Fibroblast of lung (primary cell): ENCODE results near the gene VPS37D. TPM values are rescaled to one million over a fixed set of nuclear protein-coding genes. Genes with fewer than 3 reads are reported as not detected.

ENCODE experiments used
- DNase-seq, 2 donors: peaks; one replicate each; pipeline versions ENCODE4 v3.0.0 to v3.0.0-alpha.2; 2010; ENCODE audit warnings: low read depth in 2 of 2
- H2AFZ ChIP-seq: 2 replicates; pipeline ENCODE4 v1.5.1; 2012; ENCODE audit warnings: low read length, control low read depth, inconsistent platforms
- H3K27ac ChIP-seq: 2 replicates; pipeline ENCODE4 v1.5.1; 2011; ENCODE audit warnings: low read length, control low read depth; ENCODE audit not compliant: insufficient read depth
- H3K27me3 ChIP-seq: 2 replicates; pipeline ENCODE4 v1.5.1; 2011; ENCODE audit warnings: mild to moderate bottlenecking, low read length; ENCODE audit not compliant: control insufficient read depth, insufficient read depth
- H3K36me3 ChIP-seq: 2 replicates; pipeline ENCODE4 v1.5.1; 2011; ENCODE audit warnings: low read length; ENCODE audit not compliant: control insufficient read depth, insufficient read depth
- H3K4me1 ChIP-seq: 2 replicates; pipeline ENCODE4 v1.5.1; 2011; ENCODE audit warnings: low read length; ENCODE audit not compliant: control insufficient read depth, insufficient read depth; ENCODE audit errors: extremely low read depth
- H3K4me2 ChIP-seq: 2 replicates; pipeline ENCODE4 v1.5.1; 2011; ENCODE audit warnings: low read length, control low read depth; ENCODE audit not compliant: insufficient read depth; ENCODE audit errors: extremely low read depth
- H3K4me3 ChIP-seq, 4 experiments: fragments of 200-600 bp in 1 of 4; sonication (generic) in 1 of 4; replicated peaks in 1 of 4; 2 replicates each; pipeline ENCODE4 v1.5.1; 2011 to 2016; ENCODE audit warnings: low read length in 4 of 4, low read depth in 3 of 4, mild to moderate bottlenecking in 3 of 4, control low read depth in 2 of 4, inconsistent platforms in 1 of 4, mixed read lengths in 1 of 4; ENCODE audit not compliant: insufficient read depth in 1 of 4; ENCODE audit errors: control extremely low read depth in 1 of 4
- H3K79me2 ChIP-seq: 2 replicates; pipeline ENCODE4 v1.5.1; 2012; ENCODE audit warnings: mild to moderate bottlenecking, low read length, inconsistent platforms; ENCODE audit not compliant: control insufficient read depth, insufficient read depth
- H3K9ac ChIP-seq: 2 replicates; pipeline ENCODE4 v1.5.1; 2011; ENCODE audit warnings: mild to moderate bottlenecking, low read length, control low read depth; ENCODE audit not compliant: insufficient read depth
- H3K9me3 ChIP-seq: 2 replicates; pipeline ENCODE4 v1.5.1; 2012; ENCODE audit warnings: low read depth, low read length; ENCODE audit not compliant: control insufficient read depth, insufficient read depth
- H4K20me1 ChIP-seq: 2 replicates; pipeline ENCODE4 v1.5.1; 2011; ENCODE audit warnings: low read length; ENCODE audit not compliant: control insufficient read depth, insufficient read depth; ENCODE audit errors: extremely low read depth
- EZH2 ChIP-seq: IDR thresholded peaks from 2 replicates; pipeline ENCODE4 v1.5.1; 2012; ENCODE audit warnings: low read length, control low read depth, mild to moderate bottlenecking; ENCODE audit errors: missing control alignments
- polyA plus RNA-seq, 2 donors: library from polyadenylated mRNA; depleted of rRNA in 1 of 2; stranded (reverse) in 1 of 2; unstranded in 1 of 2; fragments of >200 nt; gene quantifications; 2 replicates each; pipeline ENCODE4 v1.2.1, GENCODE V29; 2011 to 2012; ENCODE audit warnings: missing spikeins in 1 of 2
- total RNA-seq: library from RNA; depleted of rRNA; stranded (reverse); fragments of >200 nt; gene quantifications from 2 replicates; pipeline ENCODE4 v1.2.1, GENCODE V29; 2014
- TF ChIP-seq, protein P1 (sequence below), 2 donors: IDR thresholded peaks in 1 of 2; conservative IDR thresholded peaks in 1 of 2; 1 replicate in 1 of 2; 2 replicates in 1 of 2; pipeline ENCODE4 v1.5.1; 2011 to 2012; ENCODE audit warnings: low read length in 2 of 2, control low read depth in 1 of 2, inconsistent platforms in 1 of 2, low read depth in 1 of 2, mild to moderate bottlenecking in 1 of 2

Gene VPS37D
- total and polyA plus RNA-seq, 2 donors (not counting 1 experiment from before 2014, with no cell fraction given): 0.87 to 6.8 TPM

DNA sequence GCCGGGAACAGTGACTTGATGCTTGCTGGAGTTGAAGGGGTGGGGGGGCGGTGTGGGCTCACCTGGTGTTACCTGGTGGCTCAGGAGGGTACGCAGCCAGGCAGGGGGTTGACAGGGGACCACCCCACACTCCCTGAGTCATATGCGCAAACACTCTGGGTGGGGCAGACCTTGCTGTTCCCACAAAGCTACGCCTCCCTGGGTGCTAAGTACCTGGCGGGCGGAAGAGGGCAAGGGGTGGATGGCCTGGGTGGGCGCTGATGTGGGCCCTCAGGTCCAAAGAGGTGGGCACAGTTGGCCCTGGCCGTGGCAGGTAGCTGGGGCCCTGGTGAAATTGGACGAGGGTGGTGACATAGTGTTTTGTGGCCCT lies 37.9 kb downstream of the VPS37D start:
- Histone ChIP-seq H4K20me1 (no peaks in the 10 kb centered on the region), H3K79me2 (peaks cover 15% of the 10 kb centered on the region), H3K4me1 (no peaks in the 10 kb centered on the region), H3K36me3 (peaks cover 23% of the 10 kb centered on the region), H3K9me3 (no peaks in the 10 kb centered on the region), H3K9ac (no peak overlapping the region), H3K27ac (no peak overlapping the region), H3K27me3 (no peaks in the 10 kb centered on the region), H3K4me2 (no peak overlapping the region), H3K4me3 (no peak overlapping the region), H2AFZ (no peak overlapping the region)
- TF ChIP-seq EZH2: no peak
- TF ChIP-seq, protein P1, sequence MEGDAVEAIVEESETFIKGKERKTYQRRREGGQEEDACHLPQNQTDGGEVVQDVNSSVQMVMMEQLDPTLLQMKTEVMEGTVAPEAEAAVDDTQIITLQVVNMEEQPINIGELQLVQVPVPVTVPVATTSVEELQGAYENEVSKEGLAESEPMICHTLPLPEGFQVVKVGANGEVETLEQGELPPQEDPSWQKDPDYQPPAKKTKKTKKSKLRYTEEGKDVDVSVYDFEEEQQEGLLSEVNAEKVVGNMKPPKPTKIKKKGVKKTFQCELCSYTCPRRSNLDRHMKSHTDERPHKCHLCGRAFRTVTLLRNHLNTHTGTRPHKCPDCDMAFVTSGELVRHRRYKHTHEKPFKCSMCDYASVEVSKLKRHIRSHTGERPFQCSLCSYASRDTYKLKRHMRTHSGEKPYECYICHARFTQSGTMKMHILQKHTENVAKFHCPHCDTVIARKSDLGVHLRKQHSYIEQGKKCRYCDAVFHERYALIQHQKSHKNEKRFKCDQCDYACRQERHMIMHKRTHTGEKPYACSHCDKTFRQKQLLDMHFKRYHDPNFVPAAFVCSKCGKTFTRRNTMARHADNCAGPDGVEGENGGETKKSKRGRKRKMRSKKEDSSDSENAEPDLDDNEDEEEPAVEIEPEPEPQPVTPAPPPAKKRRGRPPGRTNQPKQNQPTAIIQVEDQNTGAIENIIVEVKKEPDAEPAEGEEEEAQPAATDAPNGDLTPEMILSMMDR (conservative IDR thresholded peaks at IDR 0.05 in 1 of 2, IDR thresholded peaks at IDR 0.05 in 1 of 2; ENCODE audit: low read depth in 1 of 2, low read length in 2 of 2): no peak
- DNase-seq: no peak

DNA sequence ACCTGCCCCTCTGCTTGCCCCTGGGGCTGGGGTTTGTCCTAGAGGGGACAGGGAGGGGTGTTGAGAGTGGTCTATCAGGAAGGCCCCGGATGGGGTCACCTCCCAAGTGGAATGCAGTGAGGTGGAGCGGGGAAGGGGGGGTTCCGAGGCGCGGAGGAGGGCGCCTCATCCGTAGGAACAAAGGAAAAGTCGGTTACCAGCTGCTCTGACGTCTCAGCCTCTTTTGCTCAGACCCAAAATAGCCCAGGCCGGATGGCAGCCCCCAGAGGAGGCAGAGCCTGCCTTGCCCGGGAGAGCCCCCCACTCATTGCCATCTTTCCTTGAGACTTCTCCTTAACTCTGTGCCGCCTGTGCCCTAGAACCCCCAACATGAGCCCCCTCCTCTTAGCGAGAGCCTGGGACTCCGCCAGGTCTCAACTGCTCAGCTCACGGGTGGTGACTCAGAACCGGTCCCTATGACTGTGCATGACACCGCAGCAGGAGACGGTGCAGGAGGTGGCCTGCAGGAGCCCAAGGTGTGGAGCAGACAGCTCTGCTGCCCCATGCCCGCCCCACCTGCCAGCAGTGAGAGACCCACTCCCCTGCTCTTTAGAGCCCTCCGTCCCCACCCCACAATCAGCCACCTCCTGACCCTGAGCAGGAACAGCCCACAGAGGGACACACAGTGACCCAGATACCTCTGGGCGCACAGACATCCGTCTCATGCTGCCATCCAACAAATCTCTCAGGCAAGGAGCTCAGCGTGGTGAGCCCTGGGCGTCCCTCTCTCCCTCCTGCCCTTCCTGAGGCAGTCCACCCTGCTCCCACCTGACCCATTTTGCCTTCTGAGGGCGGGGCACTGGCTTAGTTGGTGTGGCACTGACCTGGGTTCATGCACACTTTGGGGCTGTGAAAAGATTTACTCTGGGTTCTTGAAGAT lies 38.8 kb downstream of the VPS37D start:
- no peaks in the 10 kb centered on the region for H4K20me1 ChIP-seq
- peak in 1 of 2 donors; percentile 74 for DNase-seq
- TF ChIP-seq EZH2: no peak
- H3K4me1 ChIP-seq: no peaks in the 10 kb centered on the region
- peaks cover 23% of the 10 kb centered on the region for H3K36me3 ChIP-seq
- peaks cover 18% of the 10 kb centered on the region for H3K79me2 ChIP-seq
- no peaks in the 10 kb centered on the region for H3K9me3 ChIP-seq
- H2AFZ ChIP-seq: no peak overlapping the region
- no peak overlapping the region for H3K4me3 ChIP-seq
- H3K9ac ChIP-seq: no peak overlapping the region
- no peak overlapping the region for H3K27ac ChIP-seq
- no peaks in the 10 kb centered on the region for H3K27me3 ChIP-seq
- no peak overlapping the region for H3K4me2 ChIP-seq

DNA sequence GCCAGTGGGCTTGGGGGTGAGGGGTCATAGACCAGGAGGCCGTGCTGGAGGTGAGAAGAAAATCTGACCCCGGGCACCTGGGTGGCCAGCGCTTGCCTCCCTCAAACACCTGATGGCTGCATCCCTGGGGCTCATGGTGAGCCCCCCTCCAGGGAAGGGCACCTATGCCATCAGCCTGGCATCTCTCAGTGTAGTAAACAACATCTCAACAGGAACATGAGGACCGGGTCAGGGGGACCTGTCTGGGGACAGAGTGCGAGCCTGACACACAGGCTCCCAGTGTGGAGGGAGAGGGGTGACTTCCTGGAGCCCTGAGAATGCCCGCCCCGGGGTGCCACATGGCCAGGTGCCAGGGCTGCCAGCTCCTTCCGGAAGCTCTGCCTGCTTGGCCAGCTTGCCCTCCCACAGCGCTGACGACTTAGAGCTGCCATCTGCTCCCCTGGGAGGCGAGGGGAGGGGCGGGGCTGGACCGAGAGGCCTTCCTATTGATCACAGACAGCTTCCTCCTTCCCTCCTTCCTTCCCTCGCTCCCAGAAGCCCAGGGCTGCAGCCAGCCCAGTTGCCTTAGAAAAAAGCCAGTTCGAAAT lies 39.5 kb downstream of the VPS37D start:
- DNase-seq: no peak
- H3K27ac ChIP-seq: no peak overlapping the region
- H3K4me1 ChIP-seq: no peaks in the 10 kb centered on the region
- no peaks in the 10 kb centered on the region for H3K9me3 ChIP-seq
- no peak overlapping the region for H3K9ac ChIP-seq
- no peaks in the 10 kb centered on the region for H3K27me3 ChIP-seq
- peaks cover 26% of the 10 kb centered on the region for H3K79me2 ChIP-seq
- no peak overlapping the region for H3K4me3 ChIP-seq
- H4K20me1 ChIP-seq: no peaks in the 10 kb centered on the region
- no peak overlapping the region for H3K4me2 ChIP-seq
- H2AFZ ChIP-seq: no peak overlapping the region
- H3K36me3 ChIP-seq: peaks cover 21% of the 10 kb centered on the region
- no peak for TF ChIP-seq EZH2
- TF ChIP-seq, protein P1 (conservative IDR thresholded peaks at IDR 0.05 in 1 of 2, IDR thresholded peaks at IDR 0.05 in 1 of 2; ENCODE audit: low read depth in 1 of 2, low read length in 2 of 2): no peak
